ENCODE data around the gene IFI30. TPM values are rescaled to one million over a fixed set of nuclear protein-coding genes. Genes with fewer than 3 reads are reported as not detected.

IFI30 gene
- total RNA-seq, 1 experiment from 2014 or later: 23.6 TPM

- no peak overlapping the region for H3K23ac ChIP-seq (ENCODE audit: insufficient read length, low read depth, low read length)
- H2BK5ac ChIP-seq (ENCODE audit: insufficient read length, low read length): no peak overlapping the region
- H3K9me3 ChIP-seq (ENCODE audit: control insufficient read depth, low read depth, low read length): no peaks in the 10 kb centered on the region
- no peaks in the 10 kb centered on the region for H3K23me2 ChIP-seq (ENCODE audit: insufficient read length, low read depth, low read length, poor library complexity, severe bottlenecking)
- H2BK15ac ChIP-seq (ENCODE audit: low read depth, low read length): no peak overlapping the region
- H3K56ac ChIP-seq (ENCODE audit: insufficient read length, low read depth, low read length): no peak overlapping the region
- no peak overlapping the region for H3K4me2 ChIP-seq (ENCODE audit: insufficient read depth, insufficient read length, low read length)
- no peaks in the 10 kb centered on the region for H4K20me1 ChIP-seq (ENCODE audit: control insufficient read depth, insufficient read depth, insufficient read length)
- no peak for TF ChIP-seq CTCF (conservative IDR thresholded peaks at IDR 0.05)
- no CpG with 5 or more reads among the region's 11 CpGs for WGBS (ENCODE audit: extremely low coverage, insufficient read length, low lambda C conversion rate)
- Mint-ChIP-seq H3K27me3 (ENCODE audit: low read depth) (no peaks in the 10 kb centered on the region), H3K36me3 (ENCODE audit: insufficient read depth in 1 of 3, low read depth in 3 of 3) (peaks cover 17 to 60% (median 50%) of the 10 kb centered on the region in 3 experiments), H3K4me3 (no peak overlapping the region), H3K27ac (no peak overlapping the region), H3K9me3 (peaks cover 0 to 4% of the 10 kb centered on the region in 2 experiments; a peak in 1 of 5 replicates), H3K4me1 (no peaks in the 10 kb centered on the region)
- H2BK12ac ChIP-seq (ENCODE audit: insufficient read length, low read depth, low read length): no peak overlapping the region
- no peak overlapping the region for H3K18ac ChIP-seq (ENCODE audit: insufficient read length, low read depth, low read length)
- no peaks in the 10 kb centered on the region for H3K27me3 ChIP-seq (ENCODE audit: insufficient read depth, low read length)
- H4K5ac ChIP-seq (ENCODE audit: insufficient read length, low read depth, low read length): no peak overlapping the region
- H3K9ac ChIP-seq (ENCODE audit: extremely low read depth, insufficient read length, low read length): no peak overlapping the region
- H3K14ac ChIP-seq (ENCODE audit: insufficient read depth, low read length): no peak overlapping the region
- no peak overlapping the region for H3T11ph ChIP-seq (ENCODE audit: low read length)
- no peaks in the 10 kb centered on the region for H3K4me1 ChIP-seq (ENCODE audit: insufficient read depth, low read length)
- H3K27ac ChIP-seq (ENCODE audit: insufficient read length, low read depth, low read length): no peak overlapping the region
- H3K79me1 ChIP-seq (ENCODE audit: insufficient read depth, low read depth, low read length, poor library complexity, severe bottlenecking): no peaks in the 10 kb centered on the region
- no peak overlapping the region for H2BK120ac ChIP-seq (ENCODE audit: low read depth, low read length, poor library complexity, severe bottlenecking)
- H4K91ac ChIP-seq (ENCODE audit: insufficient read length, low read depth, low read length): no peak overlapping the region
- no peak for DNase-seq
- no peak overlapping the region for H2AK5ac ChIP-seq (ENCODE audit: insufficient read length, low read length)
- no peak overlapping the region for H2AFZ ChIP-seq (ENCODE audit: low read length)
- H4K8ac ChIP-seq (replicated peaks; ENCODE audit: insufficient read length, low read depth, low read length): no peak overlapping the region
- H2BK20ac ChIP-seq (ENCODE audit: low read depth, low read length, poor library complexity, severe bottlenecking): no peak overlapping the region
- H3K4ac ChIP-seq (ENCODE audit: low read depth, low read length): no peak overlapping the region
- H3K79me2 ChIP-seq (ENCODE audit: insufficient read depth, low read length): no peaks in the 10 kb centered on the region
Measured at GRCh38 chr19:18137242-18137641, 36.4 kb upstream of the IFI30 start.
